ENCODE results near the gene GPS1. TPM values are rescaled to one million over a fixed set of nuclear protein-coding genes. Genes with fewer than 3 reads are reported as not detected.

Gene GPS1
- total and polyA plus RNA-seq, 9 of the 15 experiments (the other 6 are each of a cell fraction or from before 2014, with no cell fraction given): 3.1 to 167 (median 69.9) TPM

GRCh38 chr17:82037092-82037888, 14.4 kb upstream of the GPS1 start, which contains the start of gene DCXR:
Gene DCXR (minus strand): TSS chr17:82037697. CDS start chr17:82037682, 15 bp downstream.
- peaks cover 38% of the 10 kb centered on the region; the same call in 2 of the 3 replicates for H3K36me3 ChIP-seq (ENCODE audit: control insufficient read depth, insufficient read depth, low read length)
- H3K4me1 ChIP-seq (replicated peaks in 1 of 2; ENCODE audit: control insufficient read depth in 2 of 2, insufficient read depth in 2 of 2, low read length in 2 of 2): peaks cover 26 to 69% of the 10 kb centered on the region in 2 experiments
- peak within 1 kb of the TSS; percentile 98 for H3K27ac ChIP-seq (ENCODE audit: extremely low read depth, low read depth, low read length)
- ChIA-PET CTCF (ENCODE audit: low intra/inter-chr PET ratio) (interaction anchor here (0.6 to 2.0 kb wide), 3 partner anchors 78 to 250 kb away, joined by 3 to 14 read pairs (median 3); no protein-coding TSS in a partner anchor), POLR2A (interaction anchor here (0.5 to 6.4 kb wide), 11 partner anchors 9 to 113 kb away, joined by 3 to 51 read pairs (median 6); partner anchors contain the start of genes CENPX, FASN and LRRC45)
- peaks cover 6% of the 10 kb centered on the region for H3K9me1 ChIP-seq (ENCODE audit: control insufficient read depth, insufficient read depth, low read length)
- in situ Hi-C loops (cut with MboI): no loop called here
- H3K4me3 ChIP-seq: peak within 1 kb of the TSS; percentile 97
- ATAC-seq (peak; percentile 95), FAIRE-seq (peak; percentile 95), DNase-seq (ENCODE audit: extremely low read depth in 1 of 4, low spot score in 3 of 4) (peak; percentile 95 to 99 (median 97))
- no peaks in the 10 kb centered on the region for H3K27me3 ChIP-seq (ENCODE audit: control insufficient read depth in 2 of 2, insufficient read depth in 2 of 2, low read length in 2 of 2)
- no peaks in the 10 kb centered on the region for H3K9me3 ChIP-seq (replicated peaks; ENCODE audit: control insufficient read depth, insufficient read depth, low read depth, low read length)
- intact Hi-C loops (cut with micrococcal nuclease): loop anchor here (10.0 kb wide), 1 partner anchor 308 kb away; no protein-coding TSS in a partner anchor
- peak within 1 kb of the TSS; percentile 83 to 97 for H3K9ac ChIP-seq (ENCODE audit: insufficient read depth in 1 of 2, low read depth in 2 of 2, low read length in 2 of 2)
- H3K4me2 ChIP-seq (ENCODE audit: insufficient read depth, low read length): peak within 1 kb of the TSS; percentile 95
- peaks cover 21% of the 10 kb centered on the region; the same call in 1 of the 2 replicates for H4K20me1 ChIP-seq (replicated peaks; ENCODE audit: control insufficient read depth, insufficient read depth, low read length)
- WGBS (ENCODE audit: insufficient coverage, low coverage, missing lambda C conversion rate): under 1% methylated on average over 49 of the region's 92 CpGs
- TSS peak; percentile 70 for BruUV-seq (replicated peaks)
- H2AFZ ChIP-seq (ENCODE audit: low read depth, low read length): peak within 1 kb of the TSS; percentile 89
- H3K79me2 ChIP-seq (ENCODE audit: control insufficient read depth, insufficient read depth, low read length): peaks cover 36% of the 10 kb centered on the region
- no peak for TF ChIP-seq ATF1 (CRISPR knock-in tag; IDR thresholded peaks at IDR 0.05)
- peak; percentile 62 for TF ChIP-seq ATF1 (tag; IDR thresholded peaks at IDR 0.05)
- TF ChIP-seq HNRNPH1 (optimal IDR thresholded peaks at IDR 0.05; ENCODE audit: low read depth, low read length): no peak
- no peak for TF ChIP-seq CREB5 (CRISPR knock-in tag; IDR thresholded peaks at IDR 0.05)
- peak; percentile 64; the same call in 1 of the 2 replicates for TF ChIP-seq ZBTB9 (CRISPR knock-in tag; IDR thresholded peaks at IDR 0.05)
- TF ChIP-seq ATF2 (CRISPR knock-in tag; IDR thresholded peaks at IDR 0.05): no peak
- TF ChIP-seq SUPT5H (IDR thresholded peaks at IDR 0.05): peak; percentile 99
- TF ChIP-seq SIN3A (IDR thresholded peaks at IDR 0.05; ENCODE audit: borderline replicate concordance in 2 of 2, control insufficient read depth in 1 of 2, low read depth in 2 of 2, low read length in 2 of 2): peak in 1 of 2 experiments; percentile 77; a peak in 2 of 4 replicates
- peak; percentile 94 for TF ChIP-seq ZBTB33 (CRISPR knock-in tag; IDR thresholded peaks at IDR 0.05)
- TF ChIP-seq E2F8 (IDR thresholded peaks at IDR 0.05; ENCODE audit: low read depth, partially characterized antibody): peak; percentile 67

Data from K562 (cell line).